Measurements from ENCODE around the gene B3GNT4. TPM values are rescaled to one million over a fixed set of nuclear protein-coding genes. Genes with fewer than 3 reads are reported as not detected.

Gene B3GNT4
- total RNA-seq, 1 donor from 2014 or later: not detected

DNA sequence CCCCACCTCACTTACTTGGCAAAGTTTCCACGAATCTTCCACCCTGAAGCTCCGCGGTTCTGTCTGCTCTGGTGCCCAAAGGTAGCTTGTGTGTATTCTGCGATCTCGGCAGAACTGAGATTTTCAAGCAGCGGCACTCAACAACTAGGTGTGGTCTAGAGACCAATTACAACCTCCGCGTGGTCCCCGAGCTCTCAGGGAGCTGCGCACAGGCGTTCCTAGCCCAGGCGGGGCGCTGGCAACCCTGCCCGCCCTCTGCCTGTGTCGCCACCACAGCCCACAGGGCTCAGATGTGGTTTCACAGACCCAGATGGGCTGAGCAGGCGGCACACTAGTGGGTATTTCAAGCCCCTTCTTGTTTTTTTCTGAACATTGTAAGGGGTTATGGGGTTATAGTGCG lies 23.8 kb downstream of the B3GNT4 start:
- intact Hi-C loops (cut with micrococcal nuclease): no loop called here
- TF ChIP-seq, protein P1, sequence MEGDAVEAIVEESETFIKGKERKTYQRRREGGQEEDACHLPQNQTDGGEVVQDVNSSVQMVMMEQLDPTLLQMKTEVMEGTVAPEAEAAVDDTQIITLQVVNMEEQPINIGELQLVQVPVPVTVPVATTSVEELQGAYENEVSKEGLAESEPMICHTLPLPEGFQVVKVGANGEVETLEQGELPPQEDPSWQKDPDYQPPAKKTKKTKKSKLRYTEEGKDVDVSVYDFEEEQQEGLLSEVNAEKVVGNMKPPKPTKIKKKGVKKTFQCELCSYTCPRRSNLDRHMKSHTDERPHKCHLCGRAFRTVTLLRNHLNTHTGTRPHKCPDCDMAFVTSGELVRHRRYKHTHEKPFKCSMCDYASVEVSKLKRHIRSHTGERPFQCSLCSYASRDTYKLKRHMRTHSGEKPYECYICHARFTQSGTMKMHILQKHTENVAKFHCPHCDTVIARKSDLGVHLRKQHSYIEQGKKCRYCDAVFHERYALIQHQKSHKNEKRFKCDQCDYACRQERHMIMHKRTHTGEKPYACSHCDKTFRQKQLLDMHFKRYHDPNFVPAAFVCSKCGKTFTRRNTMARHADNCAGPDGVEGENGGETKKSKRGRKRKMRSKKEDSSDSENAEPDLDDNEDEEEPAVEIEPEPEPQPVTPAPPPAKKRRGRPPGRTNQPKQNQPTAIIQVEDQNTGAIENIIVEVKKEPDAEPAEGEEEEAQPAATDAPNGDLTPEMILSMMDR (IDR thresholded peaks at IDR 0.05; ENCODE audit: borderline replicate concordance): no peak
- peaks cover 41% of the 10 kb centered on the region for H3K4me1 ChIP-seq
- peaks cover 42% of the 10 kb centered on the region for H3K36me3 ChIP-seq
- no peaks in the 10 kb centered on the region for H3K27me3 ChIP-seq (ENCODE audit: low read depth)
- no peaks in the 10 kb centered on the region for H3K9me3 ChIP-seq (replicated peaks)
- no peak for DNase-seq
- H3K4me3 ChIP-seq: no peak overlapping the region
- no peak overlapping the region for H3K27ac ChIP-seq (replicated peaks)

DNA sequence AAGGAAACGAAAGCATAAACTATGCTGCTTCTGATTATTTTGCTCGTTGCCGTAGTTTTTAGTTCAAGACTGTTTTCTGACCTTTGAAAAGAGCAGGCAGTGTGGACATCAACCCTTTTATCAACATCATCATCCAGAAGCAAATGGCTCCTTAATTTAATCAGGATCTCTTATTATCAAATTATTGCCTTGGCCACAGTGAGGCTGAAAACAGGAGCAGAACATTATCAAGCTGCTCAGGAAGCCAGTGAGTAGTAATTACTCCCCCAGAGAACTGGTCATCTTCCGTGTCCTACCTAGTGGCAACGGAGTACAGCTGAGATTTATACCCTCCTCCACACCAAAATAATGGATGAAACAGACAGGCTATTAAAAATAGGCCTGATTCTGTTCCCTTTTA lies 24.6 kb downstream of the B3GNT4 start:
- TF ChIP-seq, protein P1 (IDR thresholded peaks at IDR 0.05; ENCODE audit: borderline replicate concordance): no peak
- H3K27ac ChIP-seq (replicated peaks): no peak overlapping the region
- intact Hi-C loops (cut with micrococcal nuclease): no loop called here
- DNase-seq: no peak
- peaks cover 36% of the 10 kb centered on the region for H3K4me1 ChIP-seq
- H3K4me3 ChIP-seq: no peak overlapping the region
- H3K36me3 ChIP-seq: peaks cover 42% of the 10 kb centered on the region
- no peaks in the 10 kb centered on the region for H3K9me3 ChIP-seq (replicated peaks)
- H3K27me3 ChIP-seq (ENCODE audit: low read depth): no peaks in the 10 kb centered on the region

DNA sequence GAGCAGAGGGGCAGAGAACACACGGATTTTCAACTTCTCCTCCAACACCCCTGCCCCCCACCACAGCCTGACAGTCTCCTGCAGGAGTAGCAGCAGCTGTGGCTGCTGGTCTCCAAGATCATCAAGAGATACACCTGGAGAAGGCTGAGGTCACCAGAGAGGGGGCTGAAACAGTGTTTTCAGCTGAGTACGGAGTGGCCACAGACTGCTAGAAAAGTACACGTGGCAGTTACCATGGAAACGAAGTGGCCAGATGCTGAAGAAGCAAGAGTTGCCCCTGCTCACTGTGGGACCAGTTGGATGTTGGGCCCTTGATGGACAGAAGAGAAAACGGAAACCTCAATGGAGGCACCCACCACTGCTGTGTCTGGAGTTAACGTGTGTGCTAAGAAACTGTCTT lies 27.3 kb downstream of the B3GNT4 start:
- Histone ChIP-seq H3K27ac (replicated peaks) (no peak overlapping the region), H3K27me3 (ENCODE audit: low read depth) (no peaks in the 10 kb centered on the region), H3K36me3 (peaks cover 66% of the 10 kb centered on the region), H3K9me3 (replicated peaks) (no peaks in the 10 kb centered on the region), H3K4me3 (no peak overlapping the region), H3K4me1 (peaks cover 9% of the 10 kb centered on the region)
- DNase-seq: no peak
- intact Hi-C loops (cut with micrococcal nuclease): no loop called here
- TF ChIP-seq, protein P1 (IDR thresholded peaks at IDR 0.05; ENCODE audit: borderline replicate concordance): no peak

DNA sequence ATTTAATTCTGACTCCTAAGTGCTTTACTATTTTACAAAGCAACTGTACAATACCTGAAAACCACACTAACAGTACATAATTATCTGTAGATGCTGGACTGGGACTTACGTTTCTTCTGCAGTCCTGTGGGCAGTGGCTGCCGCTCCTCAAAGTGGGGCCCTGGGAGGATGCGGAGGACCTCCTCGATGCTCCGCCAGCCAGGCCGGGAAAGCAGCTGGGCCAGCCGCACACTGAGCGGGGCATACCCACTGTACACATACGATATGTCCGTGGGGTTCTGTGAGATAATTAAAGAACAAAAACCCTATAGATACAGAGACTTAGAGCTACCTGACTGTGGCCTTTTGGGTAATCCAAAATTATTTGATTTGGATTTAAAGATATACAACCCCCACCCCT lies 29.2 kb downstream of the B3GNT4 start:
- DNase-seq: no peak
- Histone ChIP-seq H3K4me1 (no peaks in the 10 kb centered on the region), H3K27me3 (ENCODE audit: low read depth) (no peaks in the 10 kb centered on the region), H3K27ac (replicated peaks) (no peak overlapping the region), H3K4me3 (no peak overlapping the region), H3K36me3 (peaks cover 82% of the 10 kb centered on the region), H3K9me3 (replicated peaks) (no peaks in the 10 kb centered on the region)
- intact Hi-C loops (cut with micrococcal nuclease): no loop called here
- TF ChIP-seq, protein P1 (IDR thresholded peaks at IDR 0.05; ENCODE audit: borderline replicate concordance): no peak

DNA sequence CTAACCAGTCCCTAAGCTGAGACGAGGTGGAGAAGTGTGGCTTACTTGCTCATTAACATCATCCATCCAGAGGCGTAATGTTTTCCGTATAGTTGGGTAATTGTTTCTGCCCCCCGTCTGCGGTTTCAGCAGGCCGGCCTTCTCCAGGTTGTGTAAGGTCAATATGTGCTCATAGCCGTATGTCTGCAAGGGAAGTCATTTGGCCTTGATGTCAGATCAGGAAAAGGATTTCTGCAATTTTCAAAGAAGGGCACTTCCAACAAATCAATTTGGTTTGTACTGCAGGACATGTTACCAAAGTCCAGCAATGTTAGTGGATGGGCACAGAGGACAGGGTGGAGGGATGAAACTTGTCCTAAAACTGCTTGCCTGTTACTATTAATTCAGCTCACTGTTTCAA lies 32.2 kb downstream of the B3GNT4 start:
- Histone ChIP-seq H3K4me3 (no peak overlapping the region), H3K27me3 (ENCODE audit: low read depth) (no peaks in the 10 kb centered on the region), H3K9me3 (replicated peaks) (no peaks in the 10 kb centered on the region), H3K36me3 (peaks cover 92% of the 10 kb centered on the region), H3K4me1 (no peaks in the 10 kb centered on the region), H3K27ac (replicated peaks) (no peak overlapping the region)
- no peak for DNase-seq
- TF ChIP-seq, protein P1 (IDR thresholded peaks at IDR 0.05; ENCODE audit: borderline replicate concordance): no peak
- intact Hi-C loops (cut with micrococcal nuclease): no loop called here

DNA sequence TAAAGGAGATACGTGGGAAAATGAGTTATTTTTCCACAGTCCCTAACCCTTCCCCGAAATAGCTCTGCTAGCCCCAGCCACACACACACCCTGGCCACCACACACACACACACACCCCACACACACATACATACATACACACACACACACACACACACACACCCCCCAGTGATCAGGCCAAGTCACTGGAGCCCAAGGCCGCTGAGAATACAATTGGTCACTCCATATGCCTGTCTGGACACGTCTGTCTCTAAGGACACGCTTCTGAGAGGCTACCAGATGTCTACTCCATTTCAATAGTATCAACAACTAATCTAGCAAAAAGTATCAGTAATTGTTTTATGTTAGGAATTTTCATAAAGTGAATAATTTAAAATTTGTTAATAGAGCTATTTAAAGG lies 35.4 kb downstream of the B3GNT4 start:
- Histone ChIP-seq H3K4me1 (no peaks in the 10 kb centered on the region), H3K36me3 (peaks cover 91% of the 10 kb centered on the region), H3K27ac (replicated peaks) (no peak overlapping the region), H3K27me3 (ENCODE audit: low read depth) (no peaks in the 10 kb centered on the region), H3K4me3 (no peak overlapping the region), H3K9me3 (replicated peaks) (no peaks in the 10 kb centered on the region)
- DNase-seq: no peak
- intact Hi-C loops (cut with micrococcal nuclease): no loop called here
- TF ChIP-seq, protein P1 (IDR thresholded peaks at IDR 0.05; ENCODE audit: borderline replicate concordance): no peak
